Liver (tissue), 9 donors: ENCODE data around the gene MTRF1. TPM values are rescaled to one million over a fixed set of nuclear protein-coding genes. Genes with fewer than 3 reads are reported as not detected.

ENCODE experiments used
- DNase-seq: peaks from one replicate; pipeline ENCODE4 v3.0.0-alpha.2; 2017; ENCODE audit warnings: low spot score
- H3K27ac ChIP-seq, 2 donors: one replicate each; pipeline ENCODE4 v1.7.0; 2013; ENCODE audit warnings: inconsistent platforms in 2 of 2, low read length in 2 of 2, control low read depth in 1 of 2, low read depth in 1 of 2, mild to moderate bottlenecking in 1 of 2
- H3K27me3 ChIP-seq, 4 donors: one replicate each; pipeline versions ENCODE4 v1.6.1 to v1.7.0; 2013; ENCODE audit warnings: low read length in 3 of 4, inconsistent platforms in 1 of 4, mild to moderate bottlenecking in 1 of 4, moderate library complexity in 1 of 4; ENCODE audit not compliant: control insufficient read depth in 4 of 4, insufficient read depth in 4 of 4
- H3K36me3 ChIP-seq, 4 donors: one replicate each; pipeline versions ENCODE4 v1.6.1 to v1.7.0; 2013; ENCODE audit warnings: low read length in 3 of 4, mild to moderate bottlenecking in 3 of 4, low read depth in 1 of 4, moderate library complexity in 1 of 4; ENCODE audit not compliant: control insufficient read depth in 4 of 4, insufficient read depth in 3 of 4
- H3K4me1 ChIP-seq, 4 donors: one replicate each; pipeline versions ENCODE4 v1.6.1 to v1.7.0; 2013; ENCODE audit warnings: low read length in 3 of 4, mild to moderate bottlenecking in 3 of 4, moderate library complexity in 1 of 4; ENCODE audit not compliant: control insufficient read depth in 4 of 4, insufficient read depth in 4 of 4
- H3K4me3 ChIP-seq, 3 donors: one replicate each; pipeline versions ENCODE4 v1.6.1 to v1.7.0; 2013; ENCODE audit warnings: low read length in 3 of 3, control low read depth in 1 of 3, low read depth in 1 of 3, mild to moderate bottlenecking in 1 of 3
- H3K9ac ChIP-seq, 2 donors: one replicate each; pipeline ENCODE4 v1.7.0; 2013; ENCODE audit warnings: low read length in 2 of 2, mild to moderate bottlenecking in 2 of 2, moderate library complexity in 2 of 2, control low read depth in 1 of 2, low read depth in 1 of 2
- H3K9me3 ChIP-seq, 4 donors: one replicate each; pipeline versions ENCODE4 v1.6.1 to v1.7.0; 2013; ENCODE audit warnings: low read length in 3 of 4; ENCODE audit not compliant: control insufficient read depth in 4 of 4
- ATF3 ChIP-seq: IDR thresholded peaks from 2 replicates; pipeline ENCODE4 v1.6.1; 2016; ENCODE audit warnings: antibody characterized with exemption
- EGR1 ChIP-seq, 2 donors: IDR thresholded peaks; 2 replicates each; pipeline ENCODE4 v1.6.1; 2016 to 2018; ENCODE audit warnings: antibody characterized with exemption in 2 of 2, low read depth in 2 of 2
- FOXA1 ChIP-seq: IDR thresholded peaks from 2 replicates; pipeline ENCODE4 v1.6.1; 2016; ENCODE audit warnings: antibody characterized with exemption
- GABPA ChIP-seq, 2 donors: IDR thresholded peaks in 1 of 2; conservative IDR thresholded peaks in 1 of 2; 2 replicates each; pipeline ENCODE4 v1.6.1; 2016; ENCODE audit warnings: antibody characterized with exemption in 2 of 2, mild to moderate bottlenecking in 1 of 2, moderate library complexity in 1 of 2
- HNF4A ChIP-seq, 2 donors: conservative IDR thresholded peaks; 2 replicates each; pipeline ENCODE4 v1.6.1; 2016; ENCODE audit warnings: antibody characterized with exemption in 2 of 2, mild to moderate bottlenecking in 2 of 2
- JUND ChIP-seq, 2 donors: IDR thresholded peaks; 2 replicates each; pipeline ENCODE4 v1.6.1; 2016; ENCODE audit warnings: antibody characterized with exemption in 2 of 2
- NR2F2 ChIP-seq: IDR thresholded peaks from 2 replicates; pipeline ENCODE4 v1.6.1; 2016; ENCODE audit warnings: antibody characterized with exemption
- RAD21 ChIP-seq, 2 donors: IDR thresholded peaks; 2 replicates each; pipeline ENCODE4 v1.6.1; 2016; ENCODE audit warnings: antibody characterized with exemption in 2 of 2, mild to moderate bottlenecking in 2 of 2
- SP1 ChIP-seq: IDR thresholded peaks from 2 replicates; pipeline ENCODE4 v1.6.1; 2018; ENCODE audit warnings: antibody characterized with exemption, mild to moderate bottlenecking
- TAF1 ChIP-seq: conservative IDR thresholded peaks from 2 replicates; pipeline ENCODE4 v1.6.1; 2016; ENCODE audit warnings: antibody characterized with exemption, mild to moderate bottlenecking
- YY1 ChIP-seq: IDR thresholded peaks from 2 replicates; pipeline ENCODE4 v1.6.1; 2016; ENCODE audit warnings: antibody characterized with exemption, mild to moderate bottlenecking
- WGBS: extraction: QIAGEN DNeasy Blood & Tissue Kit; methylation state at CpG from one replicate; pipeline ENCODE4 v1.1.7; 2013; 5-methylcytosine and 5-hydroxymethylcytosine counted together
- polyA plus RNA-seq, 2 donors: library from polyadenylated mRNA; stranded (reverse) in 1 of 2; unstranded in 1 of 2; fragments of 200-250 nt in 1 of 2; fragments of >200 nt in 1 of 2; fragmentation: Nextera tagmentation in 1 of 2; extraction: Ambion mirVana in 1 of 2; gene quantifications; one replicate each; pipeline versions ENCODE4 v1.2.1 to v1.2.3, GENCODE V29; 2013 to 2015
- total RNA-seq, 2 donors: library from RNA; depleted of rRNA; stranded (reverse); fragments of >200 nt; gene quantifications; one replicate each; pipeline ENCODE4 v1.2.3, GENCODE V29; 2014
- TF ChIP-seq, protein P1 (sequence below): IDR thresholded peaks from 2 replicates; pipeline ENCODE4 v1.6.1; 2016; ENCODE audit warnings: antibody characterized with exemption
- TF ChIP-seq, protein P2 (sequence below): IDR thresholded peaks from 2 replicates; pipeline ENCODE4 v1.6.1; 2016; ENCODE audit warnings: antibody characterized with exemption
- TF ChIP-seq, protein P3 (sequence below): IDR thresholded peaks from 2 replicates; pipeline ENCODE4 v1.6.1; 2016; ENCODE audit warnings: antibody characterized with exemption, mild to moderate bottlenecking
- TF ChIP-seq, protein P4 (sequence below): fragments of 150-350 bp; IDR thresholded peaks from 2 replicates; pipeline ENCODE4 v1.5.1; 2017; ENCODE audit warnings: improper control_type of control experiment, low read depth, low read length; ENCODE audit not compliant: missing input control
- donor health status: healthy.
- donor health status: healthy.
- donor health status: healthy.
- donor health status: healthy.
- donor health status: healthy.

MTRF1 gene
- total and polyA plus RNA-seq, 4 donors, result 4.9 to 11.0 (median 9.9) TPM

DNA sequence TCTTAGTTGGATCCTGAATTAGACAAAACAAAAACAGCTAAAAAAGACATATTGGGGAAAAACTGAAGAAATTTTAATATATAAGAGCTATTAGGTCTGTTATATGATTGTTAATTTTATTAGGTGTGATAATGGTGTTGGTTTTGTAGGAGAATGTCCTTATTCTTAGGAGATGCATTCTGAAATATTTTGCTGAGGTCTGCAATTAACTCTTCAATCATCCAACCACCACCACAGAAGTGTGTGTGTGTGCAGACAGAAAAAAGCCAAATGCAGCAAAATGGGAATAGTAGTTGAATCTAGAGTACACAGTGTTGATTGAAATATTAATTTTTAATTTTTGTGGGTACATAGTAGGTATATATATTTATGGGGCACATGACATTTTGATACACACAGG lies 56.9 kb downstream of the MTRF1 start:
- H3K9me3 ChIP-seq, result peaks cover 0 to 2% (median 0%) of the 10 kb centered on the region in 4 donors
- no peaks in the 10 kb centered on the region for H3K27me3 ChIP-seq
- DNase-seq, result no peak
- H3K4me1 ChIP-seq, result no peaks in the 10 kb centered on the region
- no peak overlapping the region for H3K27ac ChIP-seq
- H3K4me3 ChIP-seq, result no peak overlapping the region
- no peak for TF ChIP-seq JUND (IDR thresholded peaks at IDR 0.05)
- TF ChIP-seq TAF1, result no peak
- no peak for TF ChIP-seq SP1
- no peak for TF ChIP-seq HNF4A (conservative IDR thresholded peaks at IDR 0.05)
- no peak for TF ChIP-seq FOXA1
- TF ChIP-seq EGR1 (IDR thresholded peaks at IDR 0.05; ENCODE audit: low read depth in 2 of 2), result no peak
- no peak for TF ChIP-seq ATF3
- TF ChIP-seq, protein P1, sequence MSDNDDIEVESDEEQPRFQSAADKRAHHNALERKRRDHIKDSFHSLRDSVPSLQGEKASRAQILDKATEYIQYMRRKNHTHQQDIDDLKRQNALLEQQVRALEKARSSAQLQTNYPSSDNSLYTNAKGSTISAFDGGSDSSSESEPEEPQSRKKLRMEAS, result no peak
- no peak for TF ChIP-seq NR2F2
- TF ChIP-seq, protein P2, sequence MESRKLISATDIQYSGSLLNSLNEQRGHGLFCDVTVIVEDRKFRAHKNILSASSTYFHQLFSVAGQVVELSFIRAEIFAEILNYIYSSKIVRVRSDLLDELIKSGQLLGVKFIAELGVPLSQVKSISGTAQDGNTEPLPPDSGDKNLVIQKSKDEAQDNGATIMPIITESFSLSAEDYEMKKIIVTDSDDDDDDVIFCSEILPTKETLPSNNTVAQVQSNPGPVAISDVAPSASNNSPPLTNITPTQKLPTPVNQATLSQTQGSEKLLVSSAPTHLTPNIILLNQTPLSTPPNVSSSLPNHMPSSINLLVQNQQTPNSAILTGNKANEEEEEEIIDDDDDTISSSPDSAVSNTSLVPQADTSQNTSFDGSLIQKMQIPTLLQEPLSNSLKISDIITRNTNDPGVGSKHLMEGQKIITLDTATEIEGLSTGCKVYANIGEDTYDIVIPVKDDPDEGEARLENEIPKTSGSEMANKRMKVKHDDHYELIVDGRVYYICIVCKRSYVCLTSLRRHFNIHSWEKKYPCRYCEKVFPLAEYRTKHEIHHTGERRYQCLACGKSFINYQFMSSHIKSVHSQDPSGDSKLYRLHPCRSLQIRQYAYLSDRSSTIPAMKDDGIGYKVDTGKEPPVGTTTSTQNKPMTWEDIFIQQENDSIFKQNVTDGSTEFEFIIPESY, result no peak
- no peak overlapping the region for H3K9ac ChIP-seq
- no peaks in the 10 kb centered on the region for H3K36me3 ChIP-seq

DNA sequence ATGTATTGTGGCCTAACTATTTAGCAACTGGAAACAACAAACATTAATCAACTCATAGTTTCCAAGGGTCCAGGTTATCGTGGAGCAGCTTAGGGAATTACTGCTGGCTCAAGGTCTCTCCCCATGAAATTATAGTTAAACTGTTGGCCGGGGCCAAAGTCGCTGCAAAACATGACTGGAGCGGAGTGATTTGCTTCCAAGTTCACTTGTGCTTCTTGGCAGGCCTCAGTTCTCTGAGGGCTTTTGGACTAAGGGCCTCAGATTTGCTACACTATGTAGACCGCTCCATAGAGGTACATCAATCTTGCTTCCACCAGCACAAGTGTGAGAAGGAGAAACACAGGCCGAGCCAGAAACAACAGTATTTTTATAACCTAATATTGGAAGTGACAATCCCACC lies 59.6 kb downstream of the MTRF1 start:
- no peak for TF ChIP-seq RAD21 (IDR thresholded peaks at IDR 0.05)
- TF ChIP-seq FOXA1, result no peak
- WGBS, result 97% methylated on average over 6 of the region's 6 CpGs
- Histone ChIP-seq H3K9ac (no peak overlapping the region), H3K27ac (no peak overlapping the region), H3K36me3 (no peaks in the 10 kb centered on the region), H3K27me3 (no peaks in the 10 kb centered on the region), H3K9me3 (no peaks in the 10 kb centered on the region), H3K4me1 (no peaks in the 10 kb centered on the region), H3K4me3 (no peak overlapping the region)
- DNase-seq, result no peak

GRCh38 chr13:41200126-41200525 lies 63.2 kb downstream of the MTRF1 start:
- Histone ChIP-seq H3K9ac (no peak overlapping the region), H3K9me3 (no peaks in the 10 kb centered on the region), H3K4me3 (no peak overlapping the region), H3K27ac (no peak overlapping the region), H3K4me1 (no peaks in the 10 kb centered on the region), H3K27me3 (no peaks in the 10 kb centered on the region), H3K36me3 (no peaks in the 10 kb centered on the region)
- TF ChIP-seq EGR1 (IDR thresholded peaks at IDR 0.05; ENCODE audit: low read depth in 2 of 2), result no peak
- no peak for TF ChIP-seq ATF3
- DNase-seq, result no peak
- 87% methylated on average over 4 of the region's 4 CpGs for WGBS

GRCh38 chr13:41199526-41199925 lies 63.9 kb downstream of the MTRF1 start:
- no peaks in the 10 kb centered on the region for H3K9me3 ChIP-seq
- H3K4me3 ChIP-seq, result no peak overlapping the region
- no peak for DNase-seq
- no peak overlapping the region for H3K9ac ChIP-seq
- WGBS, result 86% methylated on average over 2 of the region's 2 CpGs
- H3K36me3 ChIP-seq, result no peaks in the 10 kb centered on the region
- H3K27ac ChIP-seq, result no peak overlapping the region
- H3K4me1 ChIP-seq, result peaks cover 0 to 3% (median 1%) of the 10 kb centered on the region in 4 donors
- no peaks in the 10 kb centered on the region for H3K27me3 ChIP-seq
- TF ChIP-seq EGR1 (IDR thresholded peaks at IDR 0.05; ENCODE audit: low read depth in 2 of 2) (no peak), SP1 (no peak), GABPA (IDR thresholded peaks at IDR 0.05 in 1 of 2, conservative IDR thresholded peaks at IDR 0.05 in 1 of 2) (no peak), HNF4A (conservative IDR thresholded peaks at IDR 0.05) (no peak), YY1 (no peak), JUND (IDR thresholded peaks at IDR 0.05) (no peak), RAD21 (IDR thresholded peaks at IDR 0.05) (no peak), TAF1 (no peak), FOXA1 (no peak)
- TF ChIP-seq, protein P3, sequence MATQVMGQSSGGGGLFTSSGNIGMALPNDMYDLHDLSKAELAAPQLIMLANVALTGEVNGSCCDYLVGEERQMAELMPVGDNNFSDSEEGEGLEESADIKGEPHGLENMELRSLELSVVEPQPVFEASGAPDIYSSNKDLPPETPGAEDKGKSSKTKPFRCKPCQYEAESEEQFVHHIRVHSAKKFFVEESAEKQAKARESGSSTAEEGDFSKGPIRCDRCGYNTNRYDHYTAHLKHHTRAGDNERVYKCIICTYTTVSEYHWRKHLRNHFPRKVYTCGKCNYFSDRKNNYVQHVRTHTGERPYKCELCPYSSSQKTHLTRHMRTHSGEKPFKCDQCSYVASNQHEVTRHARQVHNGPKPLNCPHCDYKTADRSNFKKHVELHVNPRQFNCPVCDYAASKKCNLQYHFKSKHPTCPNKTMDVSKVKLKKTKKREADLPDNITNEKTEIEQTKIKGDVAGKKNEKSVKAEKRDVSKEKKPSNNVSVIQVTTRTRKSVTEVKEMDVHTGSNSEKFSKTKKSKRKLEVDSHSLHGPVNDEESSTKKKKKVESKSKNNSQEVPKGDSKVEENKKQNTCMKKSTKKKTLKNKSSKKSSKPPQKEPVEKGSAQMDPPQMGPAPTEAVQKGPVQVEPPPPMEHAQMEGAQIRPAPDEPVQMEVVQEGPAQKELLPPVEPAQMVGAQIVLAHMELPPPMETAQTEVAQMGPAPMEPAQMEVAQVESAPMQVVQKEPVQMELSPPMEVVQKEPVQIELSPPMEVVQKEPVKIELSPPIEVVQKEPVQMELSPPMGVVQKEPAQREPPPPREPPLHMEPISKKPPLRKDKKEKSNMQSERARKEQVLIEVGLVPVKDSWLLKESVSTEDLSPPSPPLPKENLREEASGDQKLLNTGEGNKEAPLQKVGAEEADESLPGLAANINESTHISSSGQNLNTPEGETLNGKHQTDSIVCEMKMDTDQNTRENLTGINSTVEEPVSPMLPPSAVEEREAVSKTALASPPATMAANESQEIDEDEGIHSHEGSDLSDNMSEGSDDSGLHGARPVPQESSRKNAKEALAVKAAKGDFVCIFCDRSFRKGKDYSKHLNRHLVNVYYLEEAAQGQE, result no peak
- TF ChIP-seq, protein P4, sequence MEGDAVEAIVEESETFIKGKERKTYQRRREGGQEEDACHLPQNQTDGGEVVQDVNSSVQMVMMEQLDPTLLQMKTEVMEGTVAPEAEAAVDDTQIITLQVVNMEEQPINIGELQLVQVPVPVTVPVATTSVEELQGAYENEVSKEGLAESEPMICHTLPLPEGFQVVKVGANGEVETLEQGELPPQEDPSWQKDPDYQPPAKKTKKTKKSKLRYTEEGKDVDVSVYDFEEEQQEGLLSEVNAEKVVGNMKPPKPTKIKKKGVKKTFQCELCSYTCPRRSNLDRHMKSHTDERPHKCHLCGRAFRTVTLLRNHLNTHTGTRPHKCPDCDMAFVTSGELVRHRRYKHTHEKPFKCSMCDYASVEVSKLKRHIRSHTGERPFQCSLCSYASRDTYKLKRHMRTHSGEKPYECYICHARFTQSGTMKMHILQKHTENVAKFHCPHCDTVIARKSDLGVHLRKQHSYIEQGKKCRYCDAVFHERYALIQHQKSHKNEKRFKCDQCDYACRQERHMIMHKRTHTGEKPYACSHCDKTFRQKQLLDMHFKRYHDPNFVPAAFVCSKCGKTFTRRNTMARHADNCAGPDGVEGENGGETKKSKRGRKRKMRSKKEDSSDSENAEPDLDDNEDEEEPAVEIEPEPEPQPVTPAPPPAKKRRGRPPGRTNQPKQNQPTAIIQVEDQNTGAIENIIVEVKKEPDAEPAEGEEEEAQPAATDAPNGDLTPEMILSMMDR, result no peak
- TF ChIP-seq, protein P1, result no peak
